K562 (cell line): ENCODE data around the gene DCLK1. TPM values are rescaled to one million over a fixed set of nuclear protein-coding genes. Genes with fewer than 3 reads are reported as not detected.

Source experiments
- ATAC-seq: fragments of 200-7000 bp; cut with Tn5 transposase; 3 replicates; pipeline ENCODE4 v1.9.1; 2020; ENCODE audit warnings: moderate library complexity
- BruUV-seq: library from RNA; stranded (reverse); fragments of 400-500 nt; replicated peaks from 2 replicates; lab custom pipeline; 2021; lab: Mats Ljungman, UMichigan
- CTCF ChIA-PET: fragments of 300-600 bp; formaldehyde crosslinking; extraction: SDS; loops from one replicate; lab custom pipeline; 2021; ENCODE audit warnings: low intra/inter-chr PET ratio; lab: Yijun Ruan, JAX
- POLR2A ChIA-PET: fragments of 300-600, 350-650 bp; sonication (Branson Sonifier 250); formaldehyde crosslinking; extraction: SDS; loops from one replicate; lab custom pipeline; 2021; ENCODE audit warnings: antibody characterized with exemption, inconsistent platforms; lab: Yijun Ruan, JAX
- DNase-seq, 4 experiments: peaks; one replicate each; pipeline versions ENCODE4 v3.0.0 to v3.0.0-alpha.2; 2011 to 2018; ENCODE audit warnings: low spot score in 3 of 4, mixed read lengths in 3 of 4; ENCODE audit errors: extremely low read depth in 1 of 4
- FAIRE-seq: peaks from 2 replicates; lab custom pipeline; 2011; peaks lifted over from hg19 to GRCh38; lab: Jason Lieb, UNC
- H2AFZ ChIP-seq: 2 replicates; pipeline ENCODE4 v1.6.0; 2011; ENCODE audit warnings: low read depth, low read length, control low read depth, inconsistent platforms
- H3K27ac ChIP-seq: fragments of 200-600 bp; 3 replicates; pipeline ENCODE4 v1.8.0; 2011; ENCODE audit warnings: low read depth, mild to moderate bottlenecking, control low read depth, inconsistent platforms, low read length, moderate library complexity, mixed read lengths; ENCODE audit errors: extremely low read depth
- H3K27me3 ChIP-seq, 2 experiments: fragments of 300-600 bp in 1 of 2; 2 replicates in 1 of 2; 3 replicates in 1 of 2; pipeline versions ENCODE4 v1.6.0 to v1.8.0; 2011; ENCODE audit warnings: inconsistent platforms in 2 of 2, low read length in 2 of 2, mild to moderate bottlenecking in 1 of 2, mixed read lengths in 1 of 2, moderate library complexity in 1 of 2; ENCODE audit not compliant: control insufficient read depth in 2 of 2, insufficient read depth in 2 of 2
- H3K36me3 ChIP-seq: fragments of 300-600 bp; 3 replicates; pipeline ENCODE4 v1.8.0; 2011; ENCODE audit warnings: mild to moderate bottlenecking, low read length, inconsistent platforms; ENCODE audit not compliant: control insufficient read depth, insufficient read depth
- H3K4me1 ChIP-seq, 2 experiments: fragments of 200-600 bp in 1 of 2; replicated peaks in 1 of 2; 2 replicates in 1 of 2; 3 replicates in 1 of 2; pipeline versions ENCODE4 v1.5.1 to v1.8.0; 2011; ENCODE audit warnings: inconsistent platforms in 2 of 2, low read length in 2 of 2, mild to moderate bottlenecking in 1 of 2, mixed read lengths in 1 of 2, moderate library complexity in 1 of 2; ENCODE audit not compliant: control insufficient read depth in 2 of 2, insufficient read depth in 2 of 2
- H3K4me2 ChIP-seq: 2 replicates; pipeline ENCODE4 v1.6.1; 2011; ENCODE audit warnings: low read length, control low read depth, inconsistent platforms, mixed read lengths; ENCODE audit not compliant: insufficient read depth
- H3K4me3 ChIP-seq: fragments of 200-600 bp; sonication (generic), shearing (Covaris generic); 2 replicates; pipeline ENCODE4 v1.5.1; 2016; ENCODE audit warnings: control low read depth, inconsistent platforms
- H3K79me2 ChIP-seq: fragments of 200-600 bp; 3 replicates; pipeline ENCODE4 v1.8.0; 2011; ENCODE audit warnings: low read length, inconsistent platforms; ENCODE audit not compliant: control insufficient read depth, insufficient read depth
- H3K9ac ChIP-seq, 2 experiments: 2 replicates each; pipeline versions ENCODE4 v1.6.0 to v1.6.1; 2011; ENCODE audit warnings: low read depth in 2 of 2, low read length in 2 of 2, control low read depth in 1 of 2, inconsistent platforms in 1 of 2, mild to moderate bottlenecking in 1 of 2, mixed read lengths in 1 of 2; ENCODE audit not compliant: insufficient read depth in 1 of 2
- H3K9me1 ChIP-seq: one replicate; pipeline ENCODE4 v1.6.0; 2011; ENCODE audit warnings: inconsistent platforms, mild to moderate bottlenecking, low read length, moderate library complexity; ENCODE audit not compliant: control insufficient read depth, insufficient read depth
- H3K9me3 ChIP-seq: replicated peaks from 2 replicates; pipeline ENCODE4 v1.5.1; 2011; ENCODE audit warnings: low read depth, low read length, inconsistent platforms; ENCODE audit not compliant: control insufficient read depth, insufficient read depth
- H4K20me1 ChIP-seq: replicated peaks from 2 replicates; pipeline ENCODE4 v1.6.1; 2011; ENCODE audit warnings: low read length, inconsistent platforms, mixed read lengths; ENCODE audit not compliant: control insufficient read depth, insufficient read depth
- BRF2 ChIP-seq: IDR thresholded peaks from 3 replicates; pipeline ENCODE4 v1.6.1; 2011; ENCODE audit warnings: borderline replicate concordance, mild to moderate bottlenecking; ENCODE audit not compliant: insufficient read length, insufficient read depth
- CUX1 ChIP-seq: fragments of 200-800 bp; sonication (Bioruptor generic); IDR thresholded peaks from 2 replicates; pipeline ENCODE4 v1.6.1; 2016; ENCODE audit warnings: missing genetic modification characterization, missing compliant biosample characterization
- EP300 ChIP-seq: IDR thresholded peaks from 2 replicates; pipeline ENCODE4 v1.6.1; 2012; ENCODE audit warnings: low read length, improper control_type of control experiment
- NBN ChIP-seq: fragments of 450-650 bp; IDR thresholded peaks from 2 replicates; pipeline ENCODE4 v1.6.1; 2016; ENCODE audit warnings: low read depth, mild to moderate bottlenecking
- NCOA2 ChIP-seq, 2 experiments: fragments of 450-650 bp; IDR thresholded peaks; 2 replicates each; pipeline ENCODE4 v1.6.1; 2018; ENCODE audit warnings: mild to moderate bottlenecking in 2 of 2, moderate library complexity in 1 of 2; ENCODE audit not compliant: partially characterized antibody in 2 of 2
- NR2F6 ChIP-seq: fragments of 450-650 bp; formaldehyde crosslinking; IDR thresholded peaks from 2 replicates; pipeline ENCODE4 v1.4.0; 2020; ENCODE audit warnings: mild to moderate bottlenecking
- PREB ChIP-seq: sonication (generic); formaldehyde crosslinking; IDR thresholded peaks from 2 replicates; pipeline ENCODE4 v1.8.1; 2023; ENCODE audit warnings: mild to moderate bottlenecking, missing genetic modification reagents
- RBM39 ChIP-seq: fragments of 200-400 bp; formaldehyde crosslinking; optimal IDR thresholded peaks from 2 replicates; pipeline ENCODE3; 2018; ENCODE audit warnings: low read depth, low read length
- RFX1 ChIP-seq: fragments of 450-650 bp; IDR thresholded peaks from 2 replicates; pipeline ENCODE4 v1.6.1; 2016; ENCODE audit warnings: mild to moderate bottlenecking, moderate library complexity
- SAP30 ChIP-seq: fragments of 200-600 bp; sonication (generic); IDR thresholded peaks from 2 replicates; pipeline ENCODE4 v1.6.1; 2012; ENCODE audit warnings: borderline replicate concordance, low read depth, mild to moderate bottlenecking, moderate library complexity, low read length, control low read depth, inconsistent platforms; ENCODE audit not compliant: insufficient read depth, poor library complexity, severe bottlenecking
- THAP12 ChIP-seq: fragments of 250-450 bp; sonication (Bioruptor Pico); IDR thresholded peaks from 2 replicates; pipeline ENCODE4 v1.9.0; 2021; ENCODE audit warnings: mild to moderate bottlenecking, inconsistent platforms
- WGBS: fragments of 100-300 bp; shearing (Covaris generic); methylation state at CpG from one replicate; pipeline ENCODE4 v1.1.6; 2016; ENCODE audit warnings: low coverage, mixed read lengths; ENCODE audit not compliant: insufficient coverage; ENCODE audit errors: missing lambda C conversion rate; 5-methylcytosine and 5-hydroxymethylcytosine counted together
- in situ Hi-C: fragments of 300-500 bp; cut with MboI; formaldehyde crosslinking; loops from 4 replicates; pipeline ENCODE4 v1.15.0; 2018; ENCODE audit warnings: inconsistent platforms, mixed read lengths
- intact Hi-C: fragments of 100-400 bp; cut with micrococcal nuclease; formaldehyde crosslinking; loops from 2 replicates; pipeline ENCODE4 v1.14.2; 2022
- polyA plus RNA-seq, 8 experiments: library from polyadenylated mRNA; depleted of rRNA in 4 of 8; stranded (reverse) in 5 of 8; unstranded in 3 of 8; fragments of >200 nt; fragmentation: Nextera tagmentation in 2 of 8; fragmentation: Illumina TruSeq in 1 of 8; extraction: Ambion mirVana in 2 of 8; extraction: Trizol in 1 of 8; gene quantifications; 2 replicates each; pipeline versions ENCODE4 v1.2.1 to v1.2.3, GENCODE V29; 2011 to 2014; ENCODE audit warnings: inconsistent platforms in 1 of 8, missing spikeins in 1 of 8
- total RNA-seq, 7 experiments: library from RNA; depleted of rRNA in 6 of 7; stranded (reverse); fragments of >200 nt in 6 of 7; fragmentation: Illumina TruSeq in 2 of 7; extraction: Trizol in 2 of 7; gene quantifications; 2 replicates each; pipeline versions ENCODE4 v1.2.1 to v1.2.3, GENCODE V29; 2011 to 2021; ENCODE audit warnings: low replicate concordance in 1 of 7

Gene DCLK1
- total and polyA plus RNA-seq, 9 of the 15 experiments (the other 6 are each of a cell fraction or from before 2014, with no cell fraction given), result 0.07 TPM; not detected in 8

- TF ChIP-seq CUX1 (CRISPR knock-in tag) (no peak), NCOA2 (IDR thresholded peaks at IDR 0.05; ENCODE audit: partially characterized antibody in 2 of 2) (no peak), RBM39 (no peak)
Measured at GRCh38 chr13:35854286-35854685, 276.9 kb downstream of the DCLK1 start (continued).

- no peak overlapping the region for H2AFZ ChIP-seq
- no CpG with 5 or more reads among the region's 3 CpGs for WGBS
- POLR2A ChIA-PET, result interaction anchor here (1.2 kb wide), 1 partner anchor 16 kb away, joined by 3 read pairs; no protein-coding TSS in a partner anchor
- TF ChIP-seq BRF2 (no peak), NR2F6 (CRISPR knock-in tag) (no peak), EP300 (no peak), PREB (CRISPR knock-in tag) (no peak), SAP30 (no peak), THAP12 (CRISPR knock-in tag) (no peak), NBN (no peak), RFX1 (peak; percentile 41)
Measured at GRCh38 chr13:35851881-35852280, 279.3 kb downstream of the DCLK1 start.

More at GRCh38 chr13:35851881-35852280, 279.3 kb downstream of the DCLK1 start:
- no peaks in the 10 kb centered on the region for H4K20me1 ChIP-seq
- DNase-seq (no peak), ATAC-seq (no peak), FAIRE-seq (no peak)
- H3K4me2 ChIP-seq, result no peak overlapping the region
- H3K79me2 ChIP-seq, result no peaks in the 10 kb centered on the region
- no peak overlapping the region for H3K4me3 ChIP-seq
- no peak overlapping the region for H3K9ac ChIP-seq
- no peak overlapping the region for H3K27ac ChIP-seq
- CTCF ChIA-PET, result no interaction called here
- no peaks in the 10 kb centered on the region for H3K9me3 ChIP-seq
- H3K36me3 ChIP-seq, result no peaks in the 10 kb centered on the region
- H3K27me3 ChIP-seq, result no peaks in the 10 kb centered on the region
- H3K9me1 ChIP-seq, result no peaks in the 10 kb centered on the region
- intact Hi-C loops, result no loop called here
- BruUV-seq, result no TSS peak
- in situ Hi-C loops, result no loop called here
- no peaks in the 10 kb centered on the region for H3K4me1 ChIP-seq
